Naive thymus-derived CD8-positive, alpha-beta T cell (primary cell): ENCODE measurements around the gene NFKBIE. TPM values are rescaled to one million over a fixed set of nuclear protein-coding genes. Genes with fewer than 3 reads are reported as not detected.
A peak's percentile ranks its signal among the peaks of the same experiment; 100 is the strongest.

Source experiments
- ATAC-seq, 2 donors: fragments of 150-1000 bp; cut with Tn5 transposase in 1 of 2; sonication (Bioruptor Pico), chemical (Tn5 transposase) in 1 of 2; 1 replicate in 1 of 2; 2 replicates in 1 of 2; pipeline ENCODE4 v1.10.0; 2021; ENCODE audit warnings: mild to moderate bottlenecking in 2 of 2, moderate library complexity in 2 of 2
- POLR2A ChIA-PET: fragments of 350-600 bp; sonication (Branson Sonifier 250); formaldehyde crosslinking; loops from one replicate; lab custom pipeline; 2021; ENCODE audit warnings: antibody characterized with exemption; lab: Charles Lee
- DNase-seq, 10 donors: peaks; one replicate each; pipeline versions ENCODE4 v3.0.0 to v3.0.0-alpha.2; 2020 to 2022
- H3K27ac Mint-ChIP-seq, 10 donors: one replicate each; pipeline ENCODE4 v1.8.0; 2020 to 2022; ENCODE audit warnings: mild to moderate bottlenecking in 10 of 10, mixed read lengths in 10 of 10, moderate library complexity in 4 of 10, inconsistent platforms in 1 of 10
- H3K27me3 Mint-ChIP-seq, 5 donors: one replicate each; pipeline ENCODE4 v1.8.0; 2021 to 2022; ENCODE audit warnings: mixed read lengths in 5 of 5
- H3K36me3 Mint-ChIP-seq, 3 donors: one replicate each; pipeline ENCODE4 v1.8.0; 2020 to 2022; ENCODE audit warnings: mixed read lengths in 3 of 3, mild to moderate bottlenecking in 2 of 3, inconsistent platforms in 1 of 3
- H3K4me1 Mint-ChIP-seq, 4 donors: one replicate each; pipeline ENCODE4 v1.8.0; 2021 to 2022; ENCODE audit warnings: mixed read lengths in 4 of 4
- H3K4me3 Mint-ChIP-seq, 10 donors: one replicate each; pipeline ENCODE4 v1.8.0; 2020 to 2022; ENCODE audit warnings: mild to moderate bottlenecking in 10 of 10, mixed read lengths in 10 of 10, moderate library complexity in 6 of 10, inconsistent platforms in 1 of 10
- H3K9me3 Mint-ChIP-seq, 9 donors: one replicate each; pipeline ENCODE4 v1.8.0; 2020 to 2022; ENCODE audit warnings: mixed read lengths in 9 of 9, mild to moderate bottlenecking in 3 of 9, inconsistent platforms in 1 of 9, moderate library complexity in 1 of 9
- polyA plus RNA-seq, 3 donors: library from polyadenylated mRNA; unstranded; fragments of 300-500 nt; fragmentation: Illumina TruSeq; gene quantifications; one replicate each; pipeline ENCODE4 v1.2.3, GENCODE V29; 2021
- total RNA-seq, 8 experiments: library from RNA in 2 of 8; stranded (reverse) in 2 of 8; gene quantifications; one replicate each; pipeline ENCODE4 v1.2.3 and lab custom pipeline; 2021 to 2026

Gene NFKBIE
- total and polyA plus RNA-seq, 5 experiments from 2014 or later: 2.7 to 14.4 (median 4.1) TPM

DNA sequence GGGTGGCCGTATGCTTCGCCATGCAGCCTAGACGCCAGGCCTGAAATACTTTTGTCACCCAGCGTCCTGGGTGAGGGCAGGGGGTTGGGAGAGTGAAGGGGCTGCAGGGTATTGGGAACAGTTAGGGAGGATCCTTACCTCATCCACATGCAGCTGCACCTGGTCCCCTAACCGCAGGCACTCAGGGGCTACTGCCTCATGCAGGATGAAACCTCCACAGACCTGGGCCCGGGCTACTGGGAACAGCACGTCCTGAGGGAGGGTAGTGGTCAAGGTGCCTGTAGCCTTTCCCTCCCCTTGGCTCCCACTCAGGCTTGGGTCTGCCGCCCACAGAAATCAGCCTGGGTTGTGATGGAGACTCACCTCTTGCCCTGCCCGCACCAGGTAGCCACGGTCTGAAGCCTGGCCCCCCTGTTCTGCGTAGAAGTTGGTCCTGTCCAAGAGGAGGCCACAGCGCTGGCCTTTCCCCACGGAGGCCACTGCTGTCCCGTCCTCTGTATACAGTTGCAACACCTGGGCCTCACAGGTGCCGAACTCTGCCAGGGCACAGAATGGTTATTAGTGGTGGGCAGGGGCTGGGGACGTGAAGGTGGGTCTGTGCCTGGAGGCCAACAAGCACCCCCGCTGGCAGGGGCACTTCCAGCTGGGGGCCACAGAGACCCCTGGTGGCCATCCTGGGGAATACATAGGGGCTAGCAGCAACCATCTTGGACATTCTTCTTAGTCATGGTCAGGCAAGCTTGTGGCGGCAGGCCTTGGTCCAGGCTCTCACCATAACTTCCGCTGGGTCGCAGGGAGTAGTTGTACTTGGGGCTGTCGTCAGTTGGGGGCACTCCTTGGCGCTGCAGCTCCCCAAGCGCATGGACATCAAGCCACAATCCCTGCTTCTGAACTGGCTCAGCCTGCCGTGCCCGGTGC is 39.2 kb upstream of the NFKBIE start:
- Mint-ChIP-seq H3K9me3 (no peaks in the 10 kb centered on the region), H3K27ac (peak overlapping the region in 2 of 10 donors; percentile 18 to 48), H3K36me3 (peaks cover 0 to 68% (median 14%) of the 10 kb centered on the region in 3 donors), H3K4me3 (no peak overlapping the region), H3K27me3 (no peaks in the 10 kb centered on the region), H3K4me1 (peaks cover 0 to under 1% (median under 1%) of the 10 kb centered on the region in 4 donors)
- POLR2A ChIA-PET: interaction anchor here (0.8 to 1.5 kb wide), 4 partner anchors 15 to 59 kb away, joined by 3 to 7 read pairs (median 3); no protein-coding TSS in a partner anchor
- DNase-seq (peak in 9 of 10 donors; percentile 19 to 52 (median 42)), ATAC-seq (peak; percentile 74 to 81)

DNA sequence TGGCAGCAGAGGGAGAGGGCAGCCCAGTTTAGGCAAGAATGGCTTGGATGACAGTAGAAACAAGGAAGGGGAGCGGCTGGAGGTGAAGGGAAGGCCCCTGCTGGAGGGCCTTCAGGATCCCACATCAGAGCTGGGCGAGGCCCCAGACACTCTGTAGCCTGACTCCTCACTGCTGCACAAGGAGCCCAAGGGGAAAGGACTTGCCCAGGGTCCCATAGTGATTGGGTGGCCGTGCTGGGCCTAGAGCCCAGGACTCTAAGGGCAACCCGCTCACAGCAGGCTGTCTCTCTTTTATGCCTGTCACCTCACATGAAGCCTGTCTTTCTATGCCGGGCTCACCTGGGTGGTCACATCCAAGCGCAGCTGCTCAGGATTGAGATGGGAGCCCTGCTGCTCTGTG is 38.5 kb upstream of the NFKBIE start:
- ATAC-seq (no peak), DNase-seq (no peak)
- H3K36me3 Mint-ChIP-seq: peaks cover 0 to 63% (median 12%) of the 10 kb centered on the region in 3 donors
- no peaks in the 10 kb centered on the region for H3K27me3 Mint-ChIP-seq
- POLR2A ChIA-PET: no interaction called here
- no peak overlapping the region for H3K4me3 Mint-ChIP-seq
- H3K4me1 Mint-ChIP-seq: peaks cover 0 to 5% (median 2%) of the 10 kb centered on the region in 4 donors
- peak overlapping the region in 1 of 10 donors; percentile 48 for H3K27ac Mint-ChIP-seq
- no peaks in the 10 kb centered on the region for H3K9me3 Mint-ChIP-seq

DNA sequence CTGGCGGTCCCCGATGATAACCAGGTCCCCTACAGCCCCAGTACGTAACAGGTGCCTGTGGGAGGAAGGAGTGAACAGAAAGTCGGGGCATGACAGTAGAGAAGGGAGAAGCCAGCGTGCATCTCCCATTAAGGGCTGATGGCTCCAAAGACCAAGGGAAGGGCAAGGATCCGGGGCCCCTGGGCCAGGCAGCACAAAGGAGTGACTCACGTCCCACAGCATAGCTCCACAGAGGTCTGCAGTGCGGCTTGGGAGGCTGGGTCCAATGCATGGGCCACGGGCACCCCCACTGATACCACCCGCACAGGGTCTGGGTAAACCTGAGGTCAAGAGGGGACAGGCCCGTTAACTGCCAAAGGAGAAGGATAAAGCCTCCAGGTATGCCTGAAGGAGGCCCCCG is 37.5 kb upstream of the NFKBIE start:
- H3K36me3 Mint-ChIP-seq: peaks cover 0 to 54% (median 12%) of the 10 kb centered on the region in 3 donors
- H3K9me3 Mint-ChIP-seq: no peaks in the 10 kb centered on the region
- peaks cover under 1 to 10% (median 4%) of the 10 kb centered on the region in 4 donors for H3K4me1 Mint-ChIP-seq
- no peak for ATAC-seq
- no peak overlapping the region for H3K27ac Mint-ChIP-seq
- H3K27me3 Mint-ChIP-seq: no peaks in the 10 kb centered on the region
- DNase-seq: no peak
- POLR2A ChIA-PET: interaction anchor here (0.8 kb wide), 1 partner anchor 11 kb away, joined by 3 read pairs; no protein-coding TSS in a partner anchor
- no peak overlapping the region for H3K4me3 Mint-ChIP-seq

DNA sequence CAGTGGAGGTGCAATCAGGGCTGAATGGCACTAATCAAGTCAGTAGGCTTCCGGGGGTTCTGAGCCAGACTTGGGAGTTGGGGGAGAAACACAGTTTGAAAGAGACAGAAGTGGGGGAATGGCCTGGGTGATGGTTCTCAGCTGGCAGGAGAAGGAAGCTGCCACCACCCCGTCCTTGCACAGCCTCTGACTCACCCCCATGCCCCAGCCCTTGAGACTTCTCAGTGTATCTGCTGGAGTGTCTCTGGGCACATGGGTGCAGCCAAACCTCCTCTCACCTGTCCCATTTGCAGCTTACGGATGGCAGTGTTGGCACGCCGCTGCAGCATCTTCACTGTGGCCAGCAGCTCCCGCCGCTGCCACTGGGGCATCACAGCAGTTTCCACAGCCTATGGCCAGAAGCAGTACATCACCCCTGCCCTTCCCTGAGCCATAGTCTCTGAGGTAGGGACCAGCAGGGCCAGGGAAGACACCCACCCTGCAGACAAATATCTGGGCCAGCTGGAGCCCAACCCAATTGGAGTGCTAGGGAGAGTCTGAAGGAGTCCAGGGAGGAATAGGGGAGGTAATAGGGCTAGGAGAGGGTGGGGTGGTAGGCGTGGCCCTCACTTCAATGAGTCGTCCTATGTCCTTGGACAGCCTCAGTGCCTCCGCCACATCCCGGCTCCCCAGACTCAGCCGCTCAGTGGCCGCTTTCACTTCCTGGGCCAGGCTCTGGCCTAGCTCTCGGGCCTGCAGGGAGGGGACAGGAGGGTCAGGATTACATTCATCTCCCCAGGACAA is 36.6 kb upstream of the NFKBIE start:
- ATAC-seq (no peak), DNase-seq (no peak)
- H3K27ac Mint-ChIP-seq: peak overlapping the region in 1 of 10 donors; percentile 24
- H3K4me1 Mint-ChIP-seq: peaks cover 3 to 17% (median 6%) of the 10 kb centered on the region in 4 donors
- POLR2A ChIA-PET: no interaction called here
- H3K4me3 Mint-ChIP-seq: no peak overlapping the region
- no peaks in the 10 kb centered on the region for H3K9me3 Mint-ChIP-seq
- peaks cover 0 to 50% (median 12%) of the 10 kb centered on the region in 3 donors for H3K36me3 Mint-ChIP-seq
- H3K27me3 Mint-ChIP-seq: peaks cover 0 to 1% (median 0%) of the 10 kb centered on the region in 5 donors

DNA sequence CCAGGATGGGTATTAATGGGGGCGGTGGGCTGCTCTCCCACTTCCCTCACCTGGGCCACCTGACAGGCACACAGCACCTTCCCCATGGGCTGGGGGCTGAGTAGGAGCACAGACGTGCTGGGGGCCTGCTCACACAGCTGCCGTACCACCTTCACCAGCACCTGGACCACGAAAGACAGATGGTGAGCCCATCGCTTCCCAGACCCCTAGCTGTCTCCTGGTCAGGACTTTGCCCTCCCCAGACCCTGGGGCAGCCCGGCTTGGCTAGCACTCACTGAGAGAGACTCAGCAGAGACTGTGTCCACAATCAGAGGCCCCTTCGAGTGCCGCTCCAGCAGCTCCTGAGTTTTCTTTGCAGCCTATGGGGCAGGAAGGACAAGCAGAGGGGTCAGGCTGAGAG is 35.8 kb upstream of the NFKBIE start:
- Mint-ChIP-seq H3K4me3 (no peak overlapping the region), H3K36me3 (peaks cover 0 to 47% (median 12%) of the 10 kb centered on the region in 3 donors), H3K4me1 (peaks cover 5 to 26% (median 13%) of the 10 kb centered on the region in 4 donors), H3K9me3 (no peaks in the 10 kb centered on the region), H3K27ac (no peak overlapping the region), H3K27me3 (peaks cover 3 to 10% (median 9%) of the 10 kb centered on the region in 5 donors)
- ATAC-seq: no peak
- DNase-seq: no peak
- POLR2A ChIA-PET: interaction anchor here (1.5 kb wide), 1 partner anchor 8 kb away, joined by 4 read pairs; no protein-coding TSS in a partner anchor

DNA sequence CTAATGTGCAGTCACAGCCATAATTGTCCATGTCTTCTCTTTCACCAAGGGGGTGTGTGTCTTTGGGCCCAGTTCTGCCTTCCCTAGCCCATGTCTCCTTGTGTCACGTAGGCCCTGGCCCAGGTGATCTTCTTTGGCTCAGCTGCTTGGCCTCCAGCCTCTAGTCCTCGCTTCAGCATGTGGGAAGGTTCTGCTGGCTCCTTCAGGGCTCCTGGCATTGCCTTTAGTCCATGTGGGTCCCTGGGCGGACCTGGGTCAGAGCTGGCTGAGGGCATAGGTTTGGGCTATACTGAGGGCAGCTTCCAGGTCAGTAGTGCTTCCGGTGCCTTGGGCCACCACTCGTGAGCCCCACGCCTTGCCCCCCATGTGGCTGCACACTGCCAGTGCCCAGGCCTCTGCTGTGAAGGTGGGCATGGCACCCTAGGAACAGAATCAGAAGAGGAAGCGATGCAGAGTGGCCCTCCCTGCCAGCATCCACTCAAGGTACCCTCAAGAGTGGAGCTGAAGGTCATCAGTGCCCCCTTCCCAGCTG is 35.0 kb upstream of the NFKBIE start:
- peaks cover 0 to 39% (median 12%) of the 10 kb centered on the region in 3 donors for H3K36me3 Mint-ChIP-seq

DNA sequence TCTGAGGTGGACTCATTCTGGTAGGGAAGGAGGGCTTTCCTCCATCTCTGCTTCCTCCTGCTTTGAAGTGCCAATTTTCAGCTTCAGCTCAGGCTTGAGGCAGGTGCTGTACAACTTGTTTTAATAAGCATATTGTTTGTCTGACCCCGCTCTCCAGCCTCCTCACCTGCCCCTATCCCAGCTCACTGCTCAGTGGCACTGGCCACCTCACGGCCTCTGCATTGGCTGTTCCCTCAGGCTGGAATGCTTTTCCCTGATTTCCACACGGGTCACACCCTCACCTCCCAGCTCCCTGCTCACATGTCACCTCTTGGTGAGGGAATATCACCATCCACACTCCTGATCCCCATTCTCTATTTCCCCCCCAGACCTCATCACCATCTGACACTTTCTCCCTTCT is 33.5 kb upstream of the NFKBIE start:
- POLR2A ChIA-PET: interaction anchor here (0.6 to 1.2 kb wide), 4 partner anchors 21 to 1556 kb away, joined by 3 to 4 read pairs (median 4); partner anchors contain the start of gene HSP90AB1
- H3K9me3 Mint-ChIP-seq: no peaks in the 10 kb centered on the region
- DNase-seq: no peak
- H3K4me3 Mint-ChIP-seq: peak overlapping the region in 4 of 10 donors; percentile 24 to 53 (median 40)
- peaks cover 5 to 26% (median 13%) of the 10 kb centered on the region in 4 donors for H3K4me1 Mint-ChIP-seq
- ATAC-seq: no peak
- H3K27ac Mint-ChIP-seq: no peak overlapping the region
- H3K36me3 Mint-ChIP-seq: peaks cover 0 to 36% (median 10%) of the 10 kb centered on the region in 3 donors
- peaks cover 11 to 32% (median 26%) of the 10 kb centered on the region in 5 donors for H3K27me3 Mint-ChIP-seq

More for the DNA sequence above, 35.0 kb upstream of the NFKBIE start:
- POLR2A ChIA-PET: interaction anchor here (1.5 kb wide), 1 partner anchor 9 kb away, joined by 4 read pairs; no protein-coding TSS in a partner anchor
- ATAC-seq (no peak), DNase-seq (no peak)
- Mint-ChIP-seq H3K9me3 (no peaks in the 10 kb centered on the region), H3K4me1 (peaks cover 5 to 26% (median 13%) of the 10 kb centered on the region in 4 donors), H3K4me3 (peak overlapping the region in 1 of 10 donors; percentile 74), H3K27me3 (peaks cover 8 to 17% (median 14%) of the 10 kb centered on the region in 5 donors), H3K27ac (peak overlapping the region in 2 of 10 donors; percentile 43 to 87)

DNA sequence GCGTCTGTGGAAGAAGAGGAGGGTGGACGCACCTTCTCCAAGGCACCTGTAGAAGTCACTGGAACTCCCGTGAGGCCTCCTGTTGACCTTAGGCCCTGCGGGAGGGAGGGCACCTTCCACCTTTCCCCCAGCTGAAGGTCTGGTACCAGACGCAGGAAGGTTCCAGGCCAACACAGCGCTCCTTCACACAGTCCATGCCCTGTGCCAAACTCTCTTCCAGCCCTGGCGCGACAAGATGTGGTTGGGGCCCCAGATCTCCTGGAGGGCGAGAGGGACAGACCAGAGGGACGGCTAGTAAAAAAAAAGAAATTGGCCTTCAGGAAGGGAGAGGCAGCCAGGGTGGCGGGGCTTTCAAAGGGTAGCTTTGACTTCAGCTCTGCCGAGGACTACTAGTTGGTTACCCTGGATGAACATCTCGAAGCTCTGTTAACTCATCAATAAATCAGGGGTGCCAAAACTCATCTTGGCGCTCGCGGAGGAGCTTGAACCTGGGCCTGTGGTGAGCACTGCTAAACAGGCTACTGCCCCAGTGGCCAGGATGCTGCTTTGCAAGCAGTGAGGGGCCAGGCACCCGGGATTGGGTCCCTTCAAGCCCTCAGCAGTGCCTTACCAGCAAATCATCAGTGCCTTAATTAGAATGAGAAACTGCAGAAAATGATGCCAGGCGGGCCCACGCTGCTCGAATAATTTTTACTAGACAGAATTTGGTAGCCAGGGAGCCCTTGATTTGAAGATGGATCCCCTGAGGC is 32.9 kb upstream of the NFKBIE start:
- H3K4me1 Mint-ChIP-seq: peaks cover 5 to 26% (median 13%) of the 10 kb centered on the region in 4 donors
- POLR2A ChIA-PET: interaction anchor here (0.8 to 1.2 kb wide), 3 partner anchors 20 to 61 kb away, joined by 3 to 4 read pairs (median 3); partner anchors contain the start of gene HSP90AB1
- H3K9me3 Mint-ChIP-seq: no peaks in the 10 kb centered on the region
- H3K4me3 Mint-ChIP-seq: peak overlapping the region; percentile 36 to 71 (median 60)
- DNase-seq: no peak
- ATAC-seq: no peak
- H3K27ac Mint-ChIP-seq: no peak overlapping the region
- peaks cover 0 to 31% (median 6%) of the 10 kb centered on the region in 3 donors for H3K36me3 Mint-ChIP-seq
- H3K27me3 Mint-ChIP-seq: peaks cover 15 to 39% (median 31%) of the 10 kb centered on the region in 5 donors

DNA sequence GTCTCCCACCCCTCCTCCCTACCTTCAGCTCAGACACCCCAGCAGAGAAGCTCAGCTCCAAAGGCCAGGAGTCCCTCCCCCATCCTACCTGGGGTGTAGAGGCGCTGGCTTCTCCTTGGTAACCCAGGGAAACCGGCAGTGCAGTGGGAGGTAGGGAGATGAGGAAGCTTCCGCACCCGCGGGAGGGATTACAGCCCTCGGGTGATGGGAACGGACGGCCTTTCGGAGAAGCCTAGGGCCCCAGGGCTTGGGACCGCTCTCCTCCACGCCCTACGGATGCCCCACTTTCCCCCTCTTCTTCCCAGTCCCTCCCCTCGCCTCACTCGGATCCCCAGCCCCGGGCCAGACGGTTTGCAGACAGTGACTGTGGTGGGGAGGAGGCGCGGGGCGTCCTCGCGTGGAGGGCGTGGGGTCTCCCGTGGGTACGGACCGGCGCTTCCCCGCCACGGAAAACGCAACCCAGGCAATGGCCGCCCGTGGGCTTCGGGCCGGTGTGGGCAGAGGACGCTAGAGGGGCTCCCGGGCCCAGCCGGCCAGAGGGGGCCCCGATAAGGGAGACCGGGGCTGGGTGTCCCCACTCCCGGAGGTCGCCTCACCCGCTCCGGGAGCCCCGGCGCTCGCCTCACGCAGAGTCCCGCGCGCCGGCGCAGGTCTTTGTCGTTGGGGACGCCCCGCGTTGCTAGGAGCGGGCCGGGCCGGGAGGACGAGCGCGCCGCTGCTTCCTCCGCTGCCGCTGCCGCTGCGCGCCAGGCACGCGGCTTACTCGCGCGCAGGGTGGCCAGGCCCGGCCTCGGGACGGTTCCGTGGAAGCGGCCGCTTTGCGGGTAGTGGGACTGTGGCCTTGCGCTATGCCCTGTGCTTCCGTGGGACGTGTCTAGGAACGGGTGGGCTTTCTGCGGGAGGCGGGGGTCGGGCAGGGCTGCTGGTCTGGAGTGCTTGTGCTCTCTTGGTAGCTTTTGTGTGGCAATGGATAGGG is 32.0 kb upstream of the NFKBIE start:
- Mint-ChIP-seq H3K27me3 (peaks cover 18 to 46% (median 34%) of the 10 kb centered on the region in 5 donors), H3K27ac (no peak overlapping the region), H3K9me3 (no peaks in the 10 kb centered on the region), H3K4me1 (peaks cover 5 to 26% (median 13%) of the 10 kb centered on the region in 4 donors), H3K36me3 (peaks cover 0 to 28% (median 6%) of the 10 kb centered on the region in 3 donors), H3K4me3 (peak overlapping the region; percentile 49 to 79 (median 63))
- POLR2A ChIA-PET: interaction anchor here (1.1 to 1.2 kb wide), 2 partner anchors 10 to 60 kb away, joined by 3 to 4 read pairs; no protein-coding TSS in a partner anchor
- DNase-seq (peak; percentile 15 to 78 (median 53)), ATAC-seq (peak; percentile 87)
